GM19372 (cell line): ENCODE measurements around the gene ELF5.

ENCODE experiments used
- ATAC-seq: cut with Tn5 transposase; IDR thresholded peaks from one replicate; pipeline ENCODE4 v1.9.1; 2021; ENCODE audit warnings: mild to moderate bottlenecking, low read depth, moderate library complexity; ENCODE audit not compliant: unreplicated experiment

ELF5 gene

DNA sequence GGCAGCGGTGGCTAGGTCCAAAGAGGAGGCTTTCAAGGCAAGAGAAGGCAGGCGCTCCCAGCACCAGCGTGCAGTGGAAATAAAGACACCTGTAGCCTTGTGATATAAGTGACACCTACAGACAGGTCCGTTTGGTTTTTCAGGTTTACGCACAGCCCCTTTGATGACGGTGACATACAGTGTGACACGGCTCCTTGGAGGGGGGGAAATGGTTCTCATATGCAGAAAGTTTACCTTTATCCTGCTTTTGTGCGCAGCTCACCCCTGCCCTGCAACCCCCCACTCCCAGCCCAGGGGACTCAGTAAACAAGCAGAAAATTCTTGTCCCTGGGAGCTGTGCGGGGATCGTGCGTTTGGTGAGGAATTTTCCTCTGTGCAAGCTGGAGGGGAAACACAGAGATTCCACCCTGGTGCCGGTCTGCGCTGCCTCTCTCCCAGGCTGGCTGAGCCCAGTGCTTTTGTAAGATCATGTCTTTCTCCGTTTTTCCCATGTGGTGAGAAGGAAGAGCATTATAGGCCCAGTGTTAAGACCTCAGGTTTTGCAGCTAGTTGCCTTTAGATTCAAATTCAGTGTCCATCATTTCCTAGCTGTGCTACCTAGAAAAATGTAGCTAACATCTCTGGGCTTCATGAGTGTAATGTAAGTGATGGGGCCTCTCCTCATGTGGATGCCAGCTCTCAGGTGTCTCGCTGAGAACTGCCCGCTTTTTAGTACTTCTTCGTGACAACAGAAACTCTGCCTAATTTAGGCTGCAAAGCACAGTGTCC is at the start of gene ELF5:
Gene ELF5, minus strand, starts transcription at position 113 of the 768 bp plus-strand sequence. CDS start 8,045 bp downstream, outside the sequence.
- no peak for ATAC-seq

DNA sequence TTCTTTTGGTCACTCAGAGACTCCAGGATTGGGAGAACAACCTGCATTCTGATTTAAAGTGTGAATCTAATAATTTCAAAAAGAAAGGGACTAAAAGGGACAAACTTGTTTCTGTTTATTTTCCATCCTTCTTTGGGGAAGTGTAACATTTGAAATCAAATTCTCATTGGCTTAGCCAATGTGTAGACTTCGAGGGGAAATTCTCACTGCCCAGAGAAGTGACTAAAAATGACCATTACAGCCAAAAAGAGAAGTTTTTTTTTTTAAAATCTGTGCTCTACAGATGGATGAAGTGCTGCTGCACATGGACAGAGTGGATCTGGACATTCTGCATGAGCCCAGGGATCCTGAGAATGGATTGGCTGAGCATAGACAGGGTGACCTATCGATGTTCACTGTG is 49.4 kb upstream of the ELF5 start:
- no peak for ATAC-seq

DNA sequence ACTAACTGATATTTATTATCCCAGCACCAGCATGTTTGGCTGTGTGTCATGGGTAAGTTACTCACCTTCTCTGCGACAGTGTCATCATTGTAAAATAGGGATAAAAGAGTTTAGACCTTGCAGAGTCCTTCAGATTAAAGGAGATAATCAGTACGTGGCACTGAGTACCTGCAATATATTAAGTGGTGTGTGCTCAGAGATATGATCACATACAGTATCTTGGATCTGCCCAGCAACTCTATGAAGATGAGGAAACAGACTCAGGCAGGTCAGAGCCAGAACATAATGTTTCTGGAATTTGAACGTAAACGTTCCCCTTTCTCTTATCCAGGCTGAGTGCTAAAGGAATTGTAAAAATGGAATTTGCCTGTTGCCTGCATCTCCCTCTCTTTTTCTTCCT is 46.9 kb upstream of the ELF5 start:
- no peak for ATAC-seq

DNA sequence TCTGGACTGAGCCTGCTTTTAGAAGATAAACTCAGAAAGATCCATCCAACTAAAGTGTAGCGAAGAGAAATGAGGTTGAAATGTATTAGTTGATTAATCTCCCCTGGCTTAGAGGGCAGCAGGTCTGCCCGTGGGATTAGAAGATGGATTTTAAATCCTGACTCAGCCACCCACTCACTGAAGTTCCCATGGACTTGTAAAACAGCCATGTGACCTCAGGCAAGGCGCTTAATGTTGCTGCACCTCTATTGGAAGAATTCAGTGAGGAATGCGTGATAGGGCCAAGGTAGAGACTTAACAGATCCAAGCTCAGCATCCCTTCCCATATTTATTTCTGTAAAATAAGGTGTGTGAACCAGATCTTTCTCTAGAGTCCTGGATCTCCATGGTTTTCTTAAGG is 45.1 kb upstream of the ELF5 start:
- ATAC-seq, result no peak

DNA sequence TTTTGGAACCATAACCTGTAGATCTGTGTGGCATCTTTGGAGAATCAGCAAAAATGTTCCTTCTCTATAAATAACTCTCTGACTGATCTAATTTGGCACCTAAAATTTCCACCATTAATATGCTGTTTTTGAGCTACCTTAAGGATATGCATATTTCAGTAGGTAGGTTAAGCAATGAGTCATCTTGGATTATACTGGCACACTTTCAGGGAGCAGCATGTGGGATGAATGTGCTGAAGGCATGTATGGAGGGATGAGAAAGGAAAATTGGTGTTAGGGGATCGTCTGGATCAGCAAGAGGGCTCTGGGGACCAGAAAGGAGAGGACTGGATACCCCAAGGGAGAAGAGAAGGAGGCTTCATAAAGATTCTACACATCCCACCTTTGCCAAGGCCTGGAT is 44.6 kb upstream of the ELF5 start:
- no peak for ATAC-seq

DNA sequence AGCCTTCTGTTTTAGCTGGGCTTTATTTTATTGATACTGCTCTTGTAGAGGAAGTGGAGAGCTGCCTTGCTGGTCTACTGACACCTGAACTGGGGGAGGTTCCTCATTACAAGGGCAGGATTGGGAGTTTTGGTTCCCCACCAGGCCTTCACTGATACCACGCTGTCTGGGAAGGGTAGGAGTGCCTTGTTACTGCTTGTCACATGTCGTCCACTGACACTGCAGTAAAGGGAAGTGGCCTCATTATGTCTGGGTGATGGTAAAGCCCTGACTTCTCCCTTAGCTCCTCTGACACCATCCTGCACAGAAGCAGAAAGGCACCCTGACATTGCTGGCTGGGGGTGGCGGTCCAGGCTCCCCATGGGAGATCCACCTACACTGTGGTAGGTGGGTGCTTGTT is 38.7 kb upstream of the ELF5 start:
- ATAC-seq, result no peak

DNA sequence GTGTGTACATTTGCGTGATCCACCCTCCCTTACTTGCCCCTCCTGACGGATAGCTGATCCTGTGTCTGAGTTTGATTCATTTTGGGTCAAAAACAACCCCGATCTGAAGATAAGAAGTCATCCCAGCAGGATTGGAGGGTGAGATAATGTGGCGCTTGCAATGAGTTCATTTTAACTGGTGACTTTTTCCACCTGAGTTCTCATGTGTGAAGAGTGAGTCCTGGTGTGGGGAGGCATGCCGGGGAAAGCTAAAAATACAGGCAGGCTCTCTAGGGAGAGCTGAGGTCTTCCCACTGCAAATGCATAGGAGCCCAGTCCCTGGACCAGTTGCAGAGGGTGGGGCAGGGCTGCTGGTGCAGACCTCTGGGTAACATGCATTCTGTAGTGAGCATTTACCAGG is 35.7 kb upstream of the ELF5 start:
- ATAC-seq, result no peak

DNA sequence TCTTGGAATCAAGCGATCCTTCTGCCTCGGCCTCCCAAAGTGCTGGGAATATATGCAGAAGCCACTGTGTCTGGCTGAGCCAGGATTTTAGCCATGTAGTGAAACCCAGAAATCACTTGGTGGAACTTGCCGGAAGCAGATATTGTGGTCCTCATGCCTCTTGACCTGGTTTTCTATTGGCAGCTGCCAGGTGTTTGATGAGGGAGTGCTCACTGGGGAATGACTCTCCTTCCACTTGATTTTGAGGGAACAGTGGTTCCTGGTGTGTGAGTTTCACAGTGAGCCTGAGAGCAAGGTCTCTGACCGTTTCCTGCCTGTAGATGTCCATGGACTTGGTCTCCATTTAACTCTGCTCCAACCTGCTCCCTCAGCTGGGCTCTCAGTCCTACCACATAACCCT is 34.7 kb upstream of the ELF5 start:
- ATAC-seq, result no peak

DNA sequence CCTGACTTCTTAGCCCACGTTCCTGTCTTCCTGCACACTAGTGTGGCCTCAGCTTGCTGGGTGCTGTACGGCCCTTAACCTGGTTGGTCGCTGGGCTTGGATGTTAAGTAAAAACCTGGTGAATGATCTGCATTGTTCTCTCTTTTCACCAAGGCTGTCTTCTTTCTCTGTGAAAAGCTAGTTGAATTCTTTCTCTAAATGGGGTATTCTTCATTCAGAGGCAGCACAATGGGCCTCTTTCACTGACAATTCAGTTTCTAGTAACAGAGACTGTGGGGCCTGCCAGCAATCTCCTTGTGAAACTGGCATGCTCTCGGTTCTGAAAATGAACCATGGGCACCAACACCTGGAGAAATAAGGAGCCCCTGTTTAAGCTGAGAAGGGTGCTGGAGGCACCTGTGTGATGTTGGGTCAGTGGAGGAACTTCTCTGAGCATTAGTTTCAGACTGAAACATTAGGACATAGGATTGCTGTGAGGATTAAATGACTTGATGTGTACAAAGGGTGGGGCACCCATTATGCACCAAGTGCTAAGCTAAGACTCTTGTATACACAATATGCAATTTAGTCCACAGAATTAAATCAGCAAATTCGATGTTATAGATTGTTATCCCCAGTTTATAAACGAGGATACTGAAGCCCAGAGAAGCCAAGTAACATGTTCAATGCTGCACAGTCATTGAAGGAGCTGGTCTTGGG is 33.1 kb upstream of the ELF5 start:
- ATAC-seq, result no peak

DNA sequence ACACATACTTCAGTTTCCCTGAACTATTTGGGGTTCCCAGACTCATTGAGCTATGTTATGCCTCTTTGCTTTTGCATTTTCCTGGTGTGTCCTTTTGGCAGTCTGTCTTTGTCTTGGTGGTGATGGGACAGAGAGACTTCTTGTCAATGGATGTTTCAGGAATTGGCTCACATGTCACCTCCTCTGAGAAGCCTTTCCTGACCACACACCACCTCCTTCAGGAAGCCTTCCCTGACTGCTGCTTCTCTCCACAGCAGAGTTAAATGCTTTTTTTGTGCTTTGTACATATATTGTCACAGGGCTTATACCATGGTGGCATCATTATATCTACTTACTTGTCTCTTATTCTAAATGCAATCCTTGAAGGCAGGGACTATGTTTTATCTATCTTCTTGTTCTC is 28.5 kb upstream of the ELF5 start:
- ATAC-seq, result no peak

DNA sequence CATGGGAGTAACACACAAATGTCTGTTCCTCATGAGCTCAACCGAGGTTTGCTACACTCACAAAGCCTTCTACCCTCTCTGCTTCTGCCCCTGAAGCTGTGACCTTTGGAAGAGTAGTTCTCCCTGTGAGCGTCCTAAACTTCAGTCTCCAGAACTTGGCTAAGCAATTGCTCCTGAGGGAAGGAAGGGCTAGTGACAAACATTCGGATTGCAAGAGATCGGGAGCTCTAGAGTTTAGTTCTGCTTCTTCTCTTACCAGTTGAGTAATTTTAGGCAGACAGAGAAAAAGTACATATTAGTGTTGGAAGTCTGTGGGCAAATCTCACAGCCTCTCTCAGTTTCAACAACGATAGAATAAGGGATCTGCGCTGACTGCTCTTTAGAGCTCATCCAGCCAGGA is 27.3 kb upstream of the ELF5 start:
- no peak for ATAC-seq

DNA sequence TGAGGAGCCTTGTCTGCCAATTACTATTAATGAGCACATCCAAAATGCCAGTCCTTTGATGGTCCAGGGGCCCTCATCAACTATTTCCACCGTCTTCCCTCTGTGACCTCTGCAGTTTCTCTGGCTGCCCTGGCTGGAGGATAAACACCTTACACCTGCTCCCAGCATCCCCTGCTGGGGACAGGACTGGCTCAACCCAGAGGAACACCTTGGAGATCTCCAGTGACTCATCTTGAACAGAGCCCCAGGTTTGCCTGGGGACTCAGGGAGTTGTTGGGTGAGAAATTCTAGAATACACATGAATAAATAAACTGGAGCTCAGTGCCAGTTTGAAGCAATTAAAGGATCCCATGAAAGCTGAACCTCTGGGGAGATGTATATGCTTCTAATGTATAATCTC is 24.0 kb upstream of the ELF5 start:
- ATAC-seq, result no peak

DNA sequence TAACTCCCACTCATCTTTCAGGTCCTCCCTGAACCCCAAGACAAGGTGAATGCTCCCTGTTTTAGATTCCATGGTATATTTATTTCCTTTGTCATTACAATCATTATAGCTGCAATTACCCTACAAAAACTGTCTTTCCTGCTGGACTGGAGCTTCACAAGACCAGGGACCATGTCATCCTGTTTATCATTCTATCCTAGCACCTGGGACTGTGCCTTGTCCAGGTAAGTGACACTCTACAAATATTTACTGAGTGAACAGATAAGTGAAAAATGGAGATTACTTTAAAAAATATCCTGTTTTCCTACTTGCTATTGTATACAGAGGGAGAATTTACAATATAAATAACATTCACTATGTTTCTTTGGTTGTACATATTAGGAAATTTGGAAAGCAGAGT is 22.5 kb upstream of the ELF5 start:
- ATAC-seq, result no peak

DNA sequence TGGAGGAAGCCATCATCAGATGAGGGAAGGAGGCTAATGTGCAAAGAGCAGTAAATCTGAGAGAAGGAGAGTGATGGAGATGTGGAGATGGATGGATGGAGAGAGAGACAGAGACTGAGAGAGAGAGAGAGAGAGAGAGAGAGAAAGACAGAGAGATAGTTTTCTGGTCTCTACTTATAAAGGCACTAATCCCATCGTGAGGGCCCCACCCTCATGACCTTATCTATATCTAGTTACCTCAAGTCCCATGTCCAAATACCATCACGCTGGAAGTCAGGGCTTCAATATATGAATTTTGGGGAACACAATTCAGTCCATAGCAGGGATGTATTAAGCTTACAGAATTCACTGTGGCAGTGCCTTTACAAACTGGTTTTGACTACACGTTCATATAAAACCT is 21.2 kb upstream of the ELF5 start:
- no peak for ATAC-seq

DNA sequence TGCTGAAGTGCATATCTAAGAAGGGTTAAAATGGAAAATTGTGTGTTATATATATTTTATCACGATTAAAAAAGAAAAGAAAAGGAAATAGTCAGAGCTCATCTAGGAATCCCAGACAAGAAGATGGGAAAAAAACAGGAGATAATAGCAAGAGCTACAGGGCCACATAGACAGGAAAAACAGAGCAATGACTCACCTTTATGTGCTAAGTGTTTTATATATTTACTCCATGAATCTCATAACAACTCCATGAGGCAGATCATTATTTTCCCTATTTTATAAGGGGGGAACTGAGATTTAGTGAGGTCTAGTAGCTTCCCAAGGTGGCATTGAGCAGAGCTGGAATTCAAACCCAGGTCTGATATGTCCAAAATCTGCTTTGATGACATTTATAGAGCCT is 18.1 kb upstream of the ELF5 start:
- no peak for ATAC-seq

DNA sequence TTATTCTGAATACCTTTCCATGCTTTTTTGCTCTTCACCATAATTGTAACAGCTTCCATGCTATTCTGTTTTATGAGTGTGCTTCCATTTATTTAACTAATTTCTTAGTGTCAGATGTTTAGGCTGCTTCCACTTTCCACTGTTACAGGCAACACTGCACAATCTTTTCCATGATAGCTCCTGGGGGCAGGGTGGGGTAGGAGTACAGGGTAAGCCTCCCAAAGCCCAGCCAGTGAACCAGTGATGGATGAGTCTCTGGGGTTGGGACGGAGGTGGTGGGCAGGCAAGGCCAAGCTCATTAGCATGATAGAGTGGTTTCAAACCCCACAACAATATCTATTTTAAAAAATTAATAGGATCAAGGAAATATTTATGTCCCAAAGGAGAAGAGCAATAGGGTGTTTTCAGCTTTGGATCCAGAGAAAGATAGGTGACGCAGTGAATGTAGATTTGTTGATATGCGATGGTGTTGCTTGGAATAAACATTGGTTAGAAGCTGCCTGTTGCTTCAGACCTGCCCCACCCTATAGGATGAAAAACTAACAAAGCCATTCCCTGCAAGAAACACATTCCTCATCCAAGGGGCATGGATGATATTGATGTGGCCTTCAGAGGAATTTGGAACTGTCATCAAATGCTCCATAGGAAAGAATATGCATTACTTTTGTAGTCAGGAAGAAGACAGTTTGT is 17.1 kb upstream of the ELF5 start:
- no peak for ATAC-seq

DNA sequence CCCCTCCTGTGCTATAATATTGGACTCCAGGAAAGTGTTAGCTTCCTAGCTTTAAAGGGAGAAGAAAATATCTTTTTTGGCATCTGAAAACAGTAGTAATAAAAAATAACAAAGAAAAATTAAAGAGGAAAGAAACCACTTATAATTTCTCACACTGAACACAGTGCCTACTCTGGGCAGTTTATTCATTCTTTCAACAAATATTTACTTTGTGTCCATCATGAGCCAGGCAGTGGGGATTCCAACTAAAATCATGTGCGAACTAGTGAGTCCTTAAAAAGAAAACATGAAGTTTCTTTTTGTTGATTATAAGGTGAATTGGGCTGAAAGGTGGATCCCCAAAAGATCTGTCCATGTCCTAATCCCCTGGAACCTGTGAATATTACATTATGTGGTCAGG is 16.0 kb upstream of the ELF5 start:
- ATAC-seq, result no peak

DNA sequence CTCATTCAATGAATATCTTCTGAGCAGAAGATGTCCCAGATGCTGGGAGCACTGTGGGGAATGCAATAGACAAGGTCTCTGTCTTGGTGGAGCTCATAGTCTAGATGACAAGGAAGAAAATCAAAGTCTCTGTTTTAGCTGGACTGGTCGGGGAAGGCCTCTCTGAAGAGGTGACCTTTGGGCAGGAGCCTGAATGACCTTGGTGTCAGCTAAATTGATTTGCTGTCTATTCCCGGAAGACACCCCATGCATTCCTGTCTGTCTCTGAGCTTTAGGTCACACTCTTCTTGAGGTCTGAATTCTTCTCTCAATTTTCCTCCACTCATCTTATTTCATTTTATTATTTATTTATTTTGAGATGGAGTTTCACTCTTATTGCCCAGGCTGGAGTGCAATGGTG is 14.5 kb upstream of the ELF5 start:
- no peak for ATAC-seq

DNA sequence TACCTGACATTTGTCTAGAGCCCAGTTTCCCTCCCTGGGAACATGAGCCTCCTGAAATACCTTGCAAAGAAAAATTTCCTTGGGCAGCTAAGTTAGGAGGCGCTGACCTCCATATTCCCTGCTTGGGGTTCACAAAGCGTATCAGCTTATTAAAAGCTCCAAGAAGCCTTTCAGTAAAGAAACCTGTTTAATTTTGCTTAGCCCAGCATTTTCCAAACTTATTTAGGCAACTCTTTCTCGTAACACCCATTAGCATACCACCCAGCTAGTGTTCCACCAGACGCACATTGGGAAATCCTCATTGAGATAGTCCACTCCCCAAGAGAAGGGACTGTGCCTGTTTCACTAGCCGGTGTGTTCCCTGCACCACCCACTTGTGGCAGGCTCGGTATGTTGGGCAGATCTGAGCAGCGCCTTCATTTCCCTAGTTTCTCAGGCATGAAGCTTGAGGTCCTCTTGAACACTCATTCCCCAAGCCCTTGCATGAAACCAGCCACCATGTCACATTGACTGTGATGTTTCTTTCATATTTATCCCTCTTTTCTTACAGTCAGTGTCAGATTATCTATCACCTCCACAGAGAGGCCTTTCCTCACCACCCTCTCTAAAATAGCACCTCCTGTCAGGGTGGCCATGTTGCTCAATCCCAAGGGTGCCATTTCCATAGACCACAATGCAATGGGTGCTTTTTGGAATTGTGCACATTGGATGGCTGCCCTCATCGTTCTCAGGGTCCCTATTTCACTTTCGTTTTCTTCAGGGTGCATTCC is 12.5 kb upstream of the ELF5 start:
- ATAC-seq, result no peak

DNA sequence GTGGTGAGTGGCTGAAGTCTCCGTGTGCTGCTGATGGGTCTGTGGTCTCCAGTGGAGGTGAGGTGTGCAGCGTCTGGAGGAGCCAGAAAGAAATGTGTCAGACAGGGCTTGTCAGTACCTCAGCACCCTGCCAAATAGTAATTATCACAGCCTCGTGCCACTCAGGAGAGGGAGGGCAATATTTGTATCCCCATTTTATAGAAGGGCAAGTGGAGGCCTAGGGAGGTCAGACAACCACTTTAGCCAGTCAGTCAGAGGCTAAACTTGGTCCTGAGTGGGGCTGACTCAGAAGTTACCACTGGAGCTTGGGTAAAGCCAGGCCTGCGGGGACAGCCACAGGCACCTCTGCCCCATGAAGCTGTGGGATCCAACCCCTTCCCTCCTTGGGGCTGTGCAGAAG is 11.5 kb upstream of the ELF5 start:
- ATAC-seq, result no peak

DNA sequence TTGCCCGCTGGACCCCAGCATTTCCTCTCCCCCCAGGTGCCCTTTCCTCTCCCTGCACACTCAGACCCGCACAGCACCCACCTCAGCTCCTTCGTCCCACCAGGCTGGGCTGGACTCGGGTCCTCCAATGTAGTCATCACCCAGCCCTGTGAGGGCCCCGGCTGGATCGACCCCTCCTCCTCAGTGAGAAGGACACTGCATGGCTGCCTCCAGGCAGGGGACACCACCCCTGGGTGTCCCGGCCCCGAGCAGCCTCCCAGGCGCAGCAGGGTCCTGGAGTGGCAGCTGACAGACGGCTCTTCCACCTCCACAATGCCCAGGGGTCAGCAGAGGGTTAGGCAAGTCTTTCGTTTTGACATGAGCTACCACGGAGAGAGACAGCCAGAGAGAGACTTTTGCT is 11.1 kb upstream of the ELF5 start:
- no peak for ATAC-seq
